ENCODE data around the gene ICAM1.
"Not testable (repeated sequence)": the region's sequence is repeated elsewhere in the genome, so short reads cannot be mapped to it uniquely, and the experiment has no call there.

ICAM1 gene, protein sequence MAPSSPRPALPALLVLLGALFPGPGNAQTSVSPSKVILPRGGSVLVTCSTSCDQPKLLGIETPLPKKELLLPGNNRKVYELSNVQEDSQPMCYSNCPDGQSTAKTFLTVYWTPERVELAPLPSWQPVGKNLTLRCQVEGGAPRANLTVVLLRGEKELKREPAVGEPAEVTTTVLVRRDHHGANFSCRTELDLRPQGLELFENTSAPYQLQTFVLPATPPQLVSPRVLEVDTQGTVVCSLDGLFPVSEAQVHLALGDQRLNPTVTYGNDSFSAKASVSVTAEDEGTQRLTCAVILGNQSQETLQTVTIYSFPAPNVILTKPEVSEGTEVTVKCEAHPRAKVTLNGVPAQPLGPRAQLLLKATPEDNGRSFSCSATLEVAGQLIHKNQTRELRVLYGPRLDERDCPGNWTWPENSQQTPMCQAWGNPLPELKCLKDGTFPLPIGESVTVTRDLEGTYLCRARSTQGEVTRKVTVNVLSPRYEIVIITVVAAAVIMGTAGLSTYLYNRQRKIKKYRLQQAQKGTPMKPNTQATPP

DNA sequence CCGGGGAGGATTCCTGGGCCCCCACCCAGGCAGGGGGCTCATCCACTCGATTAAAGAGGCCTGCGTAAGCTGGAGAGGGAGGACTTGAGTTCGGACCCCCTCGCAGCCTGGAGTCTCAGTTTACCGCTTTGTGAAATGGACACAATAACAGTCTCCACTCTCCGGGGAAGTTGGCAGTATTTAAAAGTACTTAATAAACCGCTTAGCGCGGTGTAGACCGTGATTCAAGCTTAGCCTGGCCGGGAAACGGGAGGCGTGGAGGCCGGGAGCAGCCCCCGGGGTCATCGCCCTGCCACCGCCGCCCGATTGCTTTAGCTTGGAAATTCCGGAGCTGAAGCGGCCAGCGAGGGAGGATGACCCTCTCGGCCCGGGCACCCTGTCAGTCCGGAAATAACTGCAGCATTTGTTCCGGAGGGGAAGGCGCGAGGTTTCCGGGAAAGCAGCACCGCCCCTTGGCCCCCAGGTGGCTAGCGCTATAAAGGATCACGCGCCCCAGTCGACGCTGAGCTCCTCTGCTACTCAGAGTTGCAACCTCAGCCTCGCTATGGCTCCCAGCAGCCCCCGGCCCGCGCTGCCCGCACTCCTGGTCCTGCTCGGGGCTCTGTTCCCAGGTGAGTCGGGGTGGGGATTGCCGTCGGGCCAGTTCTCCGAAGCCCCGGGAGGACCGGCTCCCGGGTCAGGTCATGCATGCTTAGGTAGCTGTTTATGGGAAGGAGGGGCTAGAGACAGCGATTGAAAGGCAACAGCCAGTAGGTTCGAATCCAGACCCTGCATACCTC, at the start of gene ICAM1:
ICAM1 (plus strand) TSS at position 505 of the 779 bp plus-strand sequence; CDS start at position 545, 40 bp downstream.
- DNase-seq, result peak; percentile 50

GRCh38 chr19:10222201-10222890, 48.6 kb upstream of the ICAM1 start:
- no peak for DNase-seq

DNA sequence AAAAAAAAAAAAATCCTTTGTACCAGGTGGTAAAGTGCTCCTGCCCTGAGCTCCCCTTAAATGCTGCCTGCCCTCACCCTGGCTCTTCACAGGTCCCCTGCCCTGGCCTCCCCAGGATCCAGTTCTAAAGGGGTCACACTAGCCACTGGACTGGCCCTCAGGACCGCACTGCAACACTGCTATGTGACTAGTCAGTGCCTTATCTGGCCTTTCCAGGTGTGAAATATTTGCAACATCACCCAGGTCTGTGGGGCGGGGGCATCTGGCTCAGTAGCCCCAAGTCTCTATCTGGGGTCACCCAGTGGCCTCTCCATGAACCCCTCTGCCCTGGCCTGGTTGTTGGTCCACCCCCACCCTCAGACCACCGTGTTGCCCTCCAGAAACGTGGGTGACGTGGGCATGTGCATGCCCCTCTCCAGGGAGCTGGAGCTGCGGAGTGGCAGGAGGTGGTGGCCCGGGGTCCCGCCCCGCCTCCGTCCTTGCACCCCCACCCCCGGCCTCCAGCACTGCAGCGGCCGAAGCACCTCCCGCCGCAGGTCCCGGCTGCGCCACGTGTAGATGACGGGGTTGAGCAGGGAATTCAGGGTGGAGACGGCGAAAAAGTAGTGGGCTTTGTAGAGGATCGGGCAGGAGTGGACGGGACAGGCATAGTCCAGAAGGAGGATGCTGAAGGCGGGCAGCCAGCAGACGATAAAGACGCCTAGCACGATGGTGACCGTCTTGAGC, 47.3 kb upstream of the ICAM1 start:
- no peak for DNase-seq

- DNase-seq, result no peak
These were observed 46.6 kb upstream of the ICAM1 start for GRCh38 chr19:10224337-10224736.

GRCh38 chr19:10226021-10226375, 44.9 kb upstream of the ICAM1 start:
- DNase-seq, result no peak

- DNase-seq, result peak; percentile 89
These were observed 44.4 kb upstream of the ICAM1 start for GRCh38 chr19:10226376-10227025.

DNA sequence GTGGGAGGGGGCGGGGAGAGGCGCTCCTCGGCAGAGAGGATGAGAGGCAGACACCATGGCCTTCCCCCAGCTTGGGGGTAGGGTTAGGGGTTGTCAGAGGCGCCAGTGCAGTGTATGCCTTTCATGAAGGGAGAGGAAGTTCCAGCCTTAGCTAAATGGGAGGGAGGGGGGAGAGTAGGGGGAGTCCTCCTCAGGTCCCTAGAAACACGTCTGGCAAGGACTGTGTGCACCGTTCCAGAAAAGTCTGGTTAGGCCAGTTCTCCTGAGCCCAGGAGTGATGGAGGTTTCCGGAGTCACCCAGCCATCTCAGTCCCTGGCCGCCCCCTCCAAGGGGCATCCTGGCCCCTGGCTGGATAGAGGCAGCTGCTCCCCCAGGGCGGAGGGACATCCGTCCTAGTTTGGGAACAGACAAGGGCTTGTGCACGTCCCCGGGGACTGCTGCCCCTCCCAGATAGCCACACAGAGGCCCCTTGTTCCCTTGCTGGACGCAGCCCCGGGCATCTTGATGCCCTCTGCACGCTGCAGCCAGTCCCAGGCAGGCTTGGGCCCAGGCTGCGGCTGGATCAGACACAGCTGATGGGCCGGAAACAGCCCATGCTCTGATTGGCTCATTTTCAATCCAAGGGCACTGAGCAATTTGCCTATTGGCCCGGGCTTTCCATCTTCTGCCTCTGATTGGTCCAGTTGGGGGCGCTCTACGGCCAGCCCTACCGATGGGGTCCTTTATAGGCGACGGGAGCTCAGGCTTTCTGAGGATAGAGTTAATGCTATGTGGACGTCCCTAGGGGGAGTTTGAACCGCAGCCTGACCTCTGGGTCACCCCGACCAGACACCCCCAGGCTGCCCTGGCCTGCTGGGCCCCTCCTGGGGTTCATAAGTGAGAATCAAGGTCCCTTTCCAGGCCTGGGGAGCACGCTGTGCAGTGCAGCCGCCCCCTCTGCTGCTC, 43.6 kb upstream of the ICAM1 start:
- DNase-seq, result peak; percentile 33

GRCh38 chr19:10228393-10228792, 42.5 kb upstream of the ICAM1 start:
- no peak for DNase-seq

DNA sequence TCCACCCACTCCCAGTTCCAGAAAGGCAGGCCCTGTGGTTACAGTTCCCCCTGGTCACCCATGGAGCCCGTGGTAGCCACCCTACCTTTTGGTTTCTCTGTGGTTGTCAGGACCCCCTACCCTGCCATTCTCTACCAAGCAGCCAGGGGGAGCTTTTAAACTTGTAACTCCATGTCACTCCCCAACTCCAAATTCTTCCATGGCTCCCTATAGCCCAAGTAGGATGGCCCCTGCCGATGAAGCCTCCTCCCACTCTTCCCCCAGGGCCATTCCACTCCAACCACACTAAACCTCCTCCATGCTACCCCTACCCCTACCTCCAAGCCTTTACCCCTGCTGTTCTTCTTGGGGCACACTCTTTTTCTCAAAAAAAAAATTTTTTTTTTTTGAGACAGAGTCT, 42.0 kb upstream of the ICAM1 start:
- peak; percentile 41 for DNase-seq

DNA sequence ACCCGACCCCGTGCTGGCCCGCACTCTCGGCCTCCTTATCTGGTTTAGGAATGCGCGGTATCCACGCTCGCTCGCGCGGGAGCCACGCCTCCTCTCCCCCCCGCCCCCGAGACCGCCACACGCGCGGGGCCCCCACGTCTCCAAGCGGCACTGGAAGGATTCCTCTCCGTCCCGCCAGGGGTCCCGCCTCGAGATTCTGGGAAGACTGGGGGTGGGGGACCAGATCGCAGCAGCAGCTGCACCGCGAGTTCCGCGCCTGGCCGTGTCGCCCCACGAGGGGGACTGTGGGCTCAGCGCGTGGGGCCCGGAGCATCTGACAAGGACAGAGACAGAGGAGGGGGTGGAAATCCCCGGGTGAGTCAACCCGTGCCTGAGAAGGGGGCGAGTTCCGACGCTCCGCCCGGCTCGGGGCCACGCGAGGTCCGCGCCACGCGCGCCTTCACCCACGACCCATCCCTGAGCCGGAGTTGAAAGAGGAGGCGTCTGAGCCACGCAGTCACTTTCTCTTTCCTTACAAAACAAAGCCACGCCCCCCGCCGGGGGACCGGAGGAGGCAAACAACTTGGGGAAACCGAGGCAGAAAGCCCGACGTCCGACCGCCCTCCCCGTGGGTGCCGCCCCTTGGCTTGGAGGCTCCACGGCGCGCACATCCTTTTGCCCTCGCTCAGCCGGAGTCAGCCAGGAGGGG, 40.6 kb upstream of the ICAM1 start:
- DNase-seq, result peak; percentile 83

DNA sequence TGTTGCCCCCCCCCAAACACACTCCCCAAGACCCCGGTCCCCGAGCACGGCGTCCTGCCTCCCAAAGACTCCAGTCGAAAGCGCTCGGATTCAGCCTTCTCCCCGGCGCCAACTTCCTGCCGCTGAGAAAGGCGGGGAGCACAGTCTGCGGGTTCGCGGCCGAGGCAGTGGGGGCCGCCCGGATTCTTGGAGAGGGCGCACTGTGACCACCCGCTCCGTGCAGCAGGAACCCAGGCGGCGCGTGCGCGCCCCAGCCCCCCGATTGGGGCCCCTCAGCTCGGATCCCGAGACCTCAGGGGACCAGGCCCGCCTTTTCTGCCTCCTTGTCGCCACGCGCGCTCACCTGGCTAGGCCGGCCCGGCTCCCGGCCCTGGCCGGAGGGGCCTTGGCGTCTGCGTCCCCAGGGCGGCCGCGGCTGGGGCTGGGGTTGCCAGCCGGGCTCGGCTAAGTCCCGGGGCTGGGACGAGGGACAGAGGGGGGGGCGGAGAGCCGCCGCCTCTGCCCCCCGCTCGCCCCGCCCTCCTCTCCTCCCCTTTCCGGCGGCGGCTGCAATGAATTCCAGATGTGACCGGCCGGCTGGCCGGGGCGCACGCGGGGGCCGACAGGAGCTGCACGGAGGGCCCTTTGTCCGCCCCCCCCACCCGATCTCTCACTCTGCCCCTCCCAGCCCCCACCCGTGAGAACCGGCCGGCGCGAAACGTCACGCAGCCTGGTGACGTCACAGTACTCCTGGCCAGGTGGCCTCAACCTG, 39.9 kb upstream of the ICAM1 start, which contains the start of gene S1PR2:
S1PR2 (minus strand) TSS at position 471 of the 751 bp plus-strand sequence. CDS start 6,426 bp downstream, outside the sequence.
- peak; percentile 90 for DNase-seq

GRCh38 chr19:10231612-10232228, 39.2 kb upstream of the ICAM1 start:
- DNase-seq, result no peak

DNA sequence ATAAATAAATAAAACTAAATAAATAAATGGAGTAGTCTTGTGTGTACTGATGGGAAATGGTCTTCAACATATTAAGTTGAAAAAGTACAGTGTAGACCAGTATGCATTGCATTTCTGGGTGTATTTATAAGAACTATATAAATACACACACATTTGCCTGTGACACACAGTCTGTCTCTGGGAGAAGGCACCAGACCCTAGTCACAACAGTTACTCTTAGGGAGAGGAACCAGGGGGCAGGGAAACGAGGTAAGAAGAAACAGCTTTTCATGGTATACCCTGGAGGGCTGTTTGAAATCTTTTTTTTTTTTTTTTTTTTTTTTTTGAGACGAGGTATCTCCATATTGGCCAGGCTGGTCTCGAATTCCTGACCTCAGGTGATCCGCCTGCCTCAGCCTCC, 37.0 kb upstream of the ICAM1 start:
- DNase-seq, result no peak

DNA sequence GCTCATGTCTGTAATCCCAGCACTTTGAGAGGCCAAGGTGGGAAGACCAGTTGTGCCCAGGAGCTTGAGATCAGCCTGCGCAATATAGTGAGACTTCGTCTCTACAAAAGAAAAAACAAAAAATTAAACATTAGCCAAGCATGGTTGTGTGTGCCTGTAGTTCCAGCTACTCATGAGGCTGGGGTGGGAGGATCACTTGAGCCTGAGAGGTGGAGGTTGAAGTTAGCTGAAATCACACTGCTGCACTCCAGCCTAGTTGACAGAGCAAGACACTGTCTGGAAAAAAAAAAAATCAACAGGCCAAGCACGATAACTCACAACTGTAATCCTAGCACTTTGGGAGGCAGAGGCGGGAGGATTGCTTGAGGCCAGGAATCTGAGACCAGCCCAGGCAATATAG, 35.9 kb upstream of the ICAM1 start:
- no peak for DNase-seq

GRCh38 chr19:10235409-10235808, 35.5 kb upstream of the ICAM1 start:
- not testable (repeated sequence) for DNase-seq

DNA sequence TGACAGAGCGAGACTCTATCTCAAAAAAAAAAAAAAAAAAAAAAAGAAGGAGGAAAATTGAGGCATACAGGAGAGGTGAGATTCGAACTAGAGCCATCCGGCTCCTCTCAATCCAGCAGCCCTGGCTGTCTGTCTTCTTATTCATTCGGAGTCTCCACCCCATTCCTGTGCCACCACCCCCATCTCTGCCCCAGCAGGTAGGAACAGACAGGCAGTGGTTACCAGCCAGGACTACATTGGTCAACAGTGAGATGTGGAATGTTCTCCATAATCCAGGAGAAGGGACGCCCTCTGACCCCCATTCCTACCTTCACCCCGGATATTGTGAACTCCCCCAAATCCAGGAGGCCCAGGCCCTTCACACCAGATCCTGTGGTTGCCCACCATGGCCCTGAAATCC, 33.2 kb upstream of the ICAM1 start:
- no peak for DNase-seq

GRCh38 chr19:10238172-10238783, 32.6 kb upstream of the ICAM1 start:
- DNase-seq, result peak; percentile 73

- DNase-seq, result not testable (repeated sequence)
These were observed 29.0 kb upstream of the ICAM1 start for GRCh38 chr19:10241826-10242449.

Data from eye (tissue), 1 donor.